Stimulated activated CD8-positive, alpha-beta memory T cell treated with anti-CD3 and anti-CD28 coated beads, Interleukin-12 subunit alpha, Interleukin-12 subunit beta, amount 100 ng/mL, for 1 hour (primary cell): Measurements from ENCODE around the gene MUSTN1.

Experiments used
- DNase-seq: peaks from one replicate; pipeline ENCODE4 v3.0.0-alpha.2; 2020; ENCODE audit warnings: low read depth

Gene MUSTN1

DNA sequence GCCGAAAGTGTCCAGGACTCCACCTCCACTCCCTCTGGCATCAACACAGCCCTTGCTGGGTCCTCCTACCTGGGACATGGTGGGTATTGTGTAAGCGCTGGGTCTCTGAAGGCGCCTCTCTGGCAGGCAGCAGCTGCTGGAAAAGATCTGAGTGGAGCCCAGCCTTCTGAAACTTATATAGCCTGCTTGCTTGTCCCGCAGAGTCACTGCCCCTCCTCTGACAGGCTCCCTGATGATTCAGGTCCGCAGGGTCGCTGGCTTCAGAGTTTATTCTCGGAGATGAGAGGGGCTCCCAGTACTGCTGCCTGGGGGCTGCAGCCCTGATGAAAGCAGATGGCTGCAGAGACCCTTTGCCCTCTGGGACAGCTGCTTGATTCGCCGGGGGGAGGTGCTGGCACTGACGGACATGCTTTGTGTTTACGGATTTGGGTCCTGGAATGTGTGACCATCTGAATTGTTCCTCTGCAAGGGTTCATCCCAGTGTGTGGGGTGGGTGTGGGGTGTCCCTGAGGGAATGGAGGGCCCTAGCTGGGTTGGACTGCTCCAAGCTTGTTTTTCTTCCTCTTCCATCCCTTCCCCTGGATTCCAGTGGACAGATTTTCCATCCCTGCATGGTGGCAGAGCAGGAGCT is at the start of gene MUSTN1:
TSS of gene MUSTN1 (minus strand) at position 149 of the 631 bp plus-strand sequence. CDS start at position 78, 71 bp downstream.
- DNase-seq = no peak

DNA sequence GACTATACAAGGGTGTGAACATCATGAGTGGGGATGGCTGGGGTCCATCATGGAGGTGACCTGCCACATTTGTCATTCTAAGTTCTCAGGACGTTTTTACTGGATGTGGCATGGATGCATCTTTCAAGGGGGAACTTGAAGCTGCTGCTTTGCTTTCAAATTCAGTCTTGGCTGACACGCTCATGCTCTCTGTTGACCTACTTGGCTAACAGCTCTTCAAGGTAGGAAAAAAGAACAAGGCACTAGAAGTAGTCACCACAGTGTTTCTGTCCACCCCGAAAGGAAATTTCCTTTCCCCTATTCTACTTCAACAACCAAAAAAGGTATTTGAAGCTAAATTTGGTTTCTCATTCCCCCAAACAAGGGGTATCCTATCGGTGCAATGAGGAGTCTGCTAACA is 47.6 kb upstream of the MUSTN1 start:
- no peak for DNase-seq

- no peak for DNase-seq
Measured at GRCh38 chr3:52881871-52882270, 47.1 kb upstream of the MUSTN1 start.

- no peak for DNase-seq
Measured at GRCh38 chr3:52880474-52880873, 45.7 kb upstream of the MUSTN1 start.

GRCh38 chr3:52880047-52880446 is 45.2 kb upstream of the MUSTN1 start:
- no peak for DNase-seq

DNA sequence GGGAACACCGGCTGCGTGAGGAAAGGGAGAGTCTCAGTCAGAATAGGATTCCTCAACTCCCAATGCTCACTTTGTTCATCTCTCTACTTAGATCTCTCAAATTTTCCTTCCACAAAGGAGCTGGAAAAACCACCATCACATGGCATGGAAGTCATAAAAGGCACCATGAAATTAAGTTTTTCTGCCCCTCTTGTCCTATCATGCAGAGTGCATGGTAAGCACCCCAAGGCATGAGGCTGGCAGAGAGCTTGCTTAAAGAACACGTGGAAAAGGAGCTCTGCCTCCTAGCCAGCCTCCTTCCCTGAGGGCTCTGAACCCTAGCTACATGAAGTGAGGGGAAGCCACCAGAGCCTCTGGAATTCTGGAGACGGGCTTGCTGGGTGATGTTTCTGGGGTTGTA is 44.8 kb upstream of the MUSTN1 start:
- DNase-seq = no peak

DNA sequence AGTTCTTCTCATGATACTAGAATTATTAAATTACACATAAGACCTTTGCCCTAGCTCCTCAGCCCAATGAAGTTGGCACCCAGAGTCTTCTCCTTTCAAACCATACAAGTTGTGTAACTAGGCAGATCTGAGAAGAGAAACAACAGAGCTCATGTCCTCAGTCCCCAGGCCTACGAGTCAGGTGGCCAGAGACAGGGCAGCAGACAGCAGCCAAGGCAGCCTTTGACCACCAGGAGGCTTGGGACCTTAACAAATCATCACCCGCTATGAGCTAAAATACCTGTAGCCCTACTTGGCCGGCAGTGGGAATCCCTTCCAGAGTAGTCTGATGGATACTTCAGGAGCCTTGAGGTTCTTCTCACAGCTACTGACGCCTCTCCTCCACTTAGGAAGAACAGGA is 44.3 kb upstream of the MUSTN1 start:
- no peak for DNase-seq

GRCh38 chr3:52877085-52877484 is 42.3 kb upstream of the MUSTN1 start:
- no peak for DNase-seq

- DNase-seq = no peak
Measured at GRCh38 chr3:52874864-52875587, 40.2 kb upstream of the MUSTN1 start.

GRCh38 chr3:52874160-52874701 is 39.4 kb upstream of the MUSTN1 start:
- no peak for DNase-seq

- no peak for DNase-seq
Measured at GRCh38 chr3:52873433-52874159, 38.8 kb upstream of the MUSTN1 start.

DNA sequence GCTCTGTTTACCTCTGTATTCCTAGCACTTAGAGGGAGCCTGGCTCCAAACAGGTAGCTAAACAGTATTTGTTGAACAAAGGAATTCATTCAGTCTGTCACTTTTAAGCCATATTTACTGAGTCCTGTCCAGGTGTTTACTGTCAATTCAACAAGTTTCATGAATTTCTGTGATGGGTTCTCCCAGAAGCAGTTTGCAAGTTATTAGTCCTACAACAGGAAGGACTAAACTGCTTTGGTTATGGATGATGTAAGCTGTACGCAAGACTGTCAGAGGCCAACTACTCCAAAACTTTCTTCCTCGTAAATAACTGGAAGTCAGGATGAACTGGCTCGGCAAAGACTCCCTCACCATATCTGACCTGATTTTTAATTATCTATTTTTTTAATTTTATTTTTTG is 37.4 kb upstream of the MUSTN1 start:
- DNase-seq = no peak

GRCh38 chr3:52871761-52872160 is 36.9 kb upstream of the MUSTN1 start:
- DNase-seq = no peak

GRCh38 chr3:52870471-52870870 is 35.7 kb upstream of the MUSTN1 start:
- no peak for DNase-seq

- DNase-seq = no peak
Measured at GRCh38 chr3:52866427-52866826, 31.6 kb upstream of the MUSTN1 start.

DNA sequence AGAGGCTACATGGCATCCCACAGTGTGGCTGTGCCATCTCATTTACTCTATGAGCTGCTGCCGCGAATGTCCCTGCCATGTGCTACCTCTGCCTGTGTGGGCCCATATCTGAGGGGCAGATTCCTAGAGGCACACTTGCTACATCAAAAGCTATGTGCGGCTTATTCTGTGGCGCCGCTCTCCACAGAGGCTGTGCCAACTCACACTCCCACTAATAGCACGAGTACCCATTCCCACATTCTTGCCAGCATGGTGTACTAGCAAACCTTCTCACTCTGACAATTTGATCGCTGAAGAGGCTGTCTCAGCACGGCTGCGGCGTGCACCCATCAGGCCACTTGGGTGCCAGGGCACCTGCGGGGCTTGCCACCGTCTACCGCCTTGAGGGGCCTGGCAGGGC is 31.2 kb upstream of the MUSTN1 start:
- no peak for DNase-seq

GRCh38 chr3:52860424-52860768 is 25.6 kb upstream of the MUSTN1 start:
- no peak for DNase-seq

GRCh38 chr3:52859686-52860423 is 25.0 kb upstream of the MUSTN1 start:
- no peak for DNase-seq

GRCh38 chr3:52857864-52858263 is 23.0 kb upstream of the MUSTN1 start:
- no peak for DNase-seq

- no peak for DNase-seq
Measured at GRCh38 chr3:52857133-52857532, 22.3 kb upstream of the MUSTN1 start.

DNA sequence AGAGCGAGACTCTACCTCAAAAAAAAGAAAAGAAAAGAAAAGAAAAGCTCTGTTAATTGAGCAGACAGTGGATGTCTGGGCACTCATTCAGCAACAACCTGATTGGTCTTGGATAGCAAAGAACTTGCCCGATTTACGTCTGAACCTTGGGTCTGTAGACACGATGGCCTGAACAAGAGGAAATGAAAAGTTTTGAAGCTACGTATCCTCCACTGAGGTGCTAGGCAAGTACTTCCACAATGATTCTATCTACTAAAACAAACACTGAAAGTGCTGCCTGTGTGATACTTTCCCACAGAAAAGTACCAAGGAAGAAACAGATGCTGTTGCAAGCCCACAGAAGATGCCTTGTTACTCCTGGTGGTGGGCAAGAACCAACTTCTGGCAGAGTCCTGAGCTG is 21.8 kb upstream of the MUSTN1 start:
- no peak for DNase-seq

DNA sequence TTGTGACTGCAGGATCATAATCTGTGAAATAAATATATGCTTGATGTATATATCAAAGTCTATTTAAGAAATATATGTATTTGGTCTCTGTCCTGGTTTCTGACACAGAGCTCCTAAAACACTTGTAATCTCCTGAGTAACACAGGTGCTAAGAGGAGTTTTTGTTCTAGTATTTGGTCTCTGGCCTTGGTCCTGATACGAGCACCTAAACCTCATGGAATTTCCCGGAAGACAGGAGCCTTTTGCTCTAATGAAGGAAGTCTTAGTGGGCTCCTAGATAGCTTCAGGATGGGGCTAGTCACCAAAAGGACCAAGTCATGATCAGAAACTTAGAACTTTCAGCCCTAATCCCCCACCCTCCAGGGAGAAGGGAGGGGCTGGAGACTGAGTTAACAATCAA is 19.2 kb upstream of the MUSTN1 start:
- no peak for DNase-seq
